Choroid plexus epithelial cell (primary cell): ENCODE data around the gene ARHGAP31.
A peak's percentile ranks its signal among the peaks of the same experiment; 100 is the strongest.

Experiments
- DNase-seq: peaks from one replicate; pipeline ENCODE4 v3.0.0-alpha.2; 2010; ENCODE audit warnings: low read depth
- H3K4me3 ChIP-seq: 2 replicates; pipeline ENCODE4 v1.5.1; 2011; ENCODE audit warnings: low read depth, mild to moderate bottlenecking, control low read depth, low read length, moderate library complexity
- TF ChIP-seq, protein P1 (sequence below): conservative IDR thresholded peaks from 2 replicates; pipeline ENCODE4 v1.5.1; 2011; ENCODE audit warnings: low read depth, mild to moderate bottlenecking, control low read depth, inconsistent platforms, low read length, moderate library complexity

The ARHGAP31 gene

DNA sequence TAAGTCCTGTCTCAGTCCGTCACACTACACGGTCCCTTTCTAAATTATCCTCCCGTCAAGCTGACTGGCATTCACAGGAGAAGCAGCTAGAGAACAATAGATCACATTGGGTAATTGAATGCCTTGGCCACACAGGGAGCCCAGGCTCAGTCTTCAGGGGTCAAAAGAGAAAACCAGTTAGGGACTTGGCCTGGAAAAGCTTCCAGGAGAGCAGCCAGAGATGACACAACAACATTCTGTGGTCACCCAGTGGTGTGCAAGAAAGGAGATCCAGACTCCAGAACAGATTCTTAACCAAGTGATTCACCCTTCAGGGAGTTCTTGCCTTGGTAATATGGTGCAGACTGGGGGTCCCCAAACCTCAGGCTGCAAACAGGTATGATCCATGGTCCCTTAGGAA lies 15.9 kb downstream of the ARHGAP31 start:
- TF ChIP-seq, protein P1, sequence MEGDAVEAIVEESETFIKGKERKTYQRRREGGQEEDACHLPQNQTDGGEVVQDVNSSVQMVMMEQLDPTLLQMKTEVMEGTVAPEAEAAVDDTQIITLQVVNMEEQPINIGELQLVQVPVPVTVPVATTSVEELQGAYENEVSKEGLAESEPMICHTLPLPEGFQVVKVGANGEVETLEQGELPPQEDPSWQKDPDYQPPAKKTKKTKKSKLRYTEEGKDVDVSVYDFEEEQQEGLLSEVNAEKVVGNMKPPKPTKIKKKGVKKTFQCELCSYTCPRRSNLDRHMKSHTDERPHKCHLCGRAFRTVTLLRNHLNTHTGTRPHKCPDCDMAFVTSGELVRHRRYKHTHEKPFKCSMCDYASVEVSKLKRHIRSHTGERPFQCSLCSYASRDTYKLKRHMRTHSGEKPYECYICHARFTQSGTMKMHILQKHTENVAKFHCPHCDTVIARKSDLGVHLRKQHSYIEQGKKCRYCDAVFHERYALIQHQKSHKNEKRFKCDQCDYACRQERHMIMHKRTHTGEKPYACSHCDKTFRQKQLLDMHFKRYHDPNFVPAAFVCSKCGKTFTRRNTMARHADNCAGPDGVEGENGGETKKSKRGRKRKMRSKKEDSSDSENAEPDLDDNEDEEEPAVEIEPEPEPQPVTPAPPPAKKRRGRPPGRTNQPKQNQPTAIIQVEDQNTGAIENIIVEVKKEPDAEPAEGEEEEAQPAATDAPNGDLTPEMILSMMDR: no peak
- no peak overlapping the region for H3K4me3 ChIP-seq
- peak; percentile 98 for DNase-seq

DNA sequence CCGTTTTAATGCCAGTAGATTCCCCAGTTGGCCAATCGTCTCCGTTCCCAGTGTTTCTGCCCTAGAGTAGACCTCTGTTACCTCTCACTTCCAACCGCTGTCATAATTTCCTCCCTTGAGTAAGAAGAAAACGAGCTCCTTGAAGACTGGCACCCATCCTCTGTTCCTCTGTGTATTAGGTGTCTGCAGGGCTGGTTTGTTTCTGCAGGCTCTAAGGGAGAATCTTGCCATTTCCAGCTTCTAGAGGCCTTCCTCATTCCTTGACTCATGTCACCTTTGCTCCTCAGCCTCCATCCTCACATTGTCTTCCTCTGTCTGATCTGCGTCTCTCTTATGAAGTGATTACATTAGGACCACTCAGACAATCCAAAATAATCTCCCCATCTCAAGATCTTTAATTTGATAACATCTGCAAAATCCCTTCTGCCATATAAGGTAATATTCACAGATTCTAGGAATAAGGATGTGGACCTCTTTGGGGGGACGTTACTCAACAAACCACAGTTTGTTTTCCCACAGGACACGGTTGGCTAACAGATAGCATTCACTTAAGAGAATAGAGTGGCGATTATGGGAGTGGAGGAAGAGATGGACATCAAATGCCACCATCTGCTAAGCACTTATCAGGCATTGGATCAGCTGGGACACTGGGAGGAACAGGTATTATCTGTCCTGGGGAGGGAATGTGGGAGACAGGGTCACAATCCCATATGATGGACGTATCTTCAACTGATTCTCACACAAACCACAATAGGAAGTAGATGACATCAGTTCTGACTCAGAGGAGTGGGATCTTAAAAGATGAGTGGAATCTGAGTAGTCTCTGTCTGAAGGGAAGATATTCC lies 17.1 kb downstream of the ARHGAP31 start:
- TF ChIP-seq, protein P1: no peak
- H3K4me3 ChIP-seq: no peak overlapping the region
- DNase-seq: peak; percentile 79

DNA sequence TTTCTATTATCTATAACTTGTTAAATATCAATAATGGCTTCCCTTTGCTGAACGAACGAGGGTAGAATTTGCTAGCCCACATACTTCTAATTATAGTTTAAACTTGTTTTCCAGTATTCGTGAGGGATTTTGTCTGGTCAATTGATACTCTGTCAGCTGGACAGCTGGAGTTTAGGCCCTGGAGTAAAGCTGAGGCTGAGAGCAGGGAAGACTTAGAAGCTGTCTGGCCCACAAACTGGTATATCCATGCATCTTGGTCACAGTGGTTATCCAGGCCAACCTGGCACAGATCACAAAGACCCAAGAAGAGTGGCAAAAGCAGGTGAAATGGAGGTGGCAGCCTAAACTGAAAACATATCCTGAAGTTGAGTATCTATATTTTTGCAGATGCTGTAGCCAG lies 19.3 kb downstream of the ARHGAP31 start:
- TF ChIP-seq, protein P1: no peak
- DNase-seq: no peak

DNA sequence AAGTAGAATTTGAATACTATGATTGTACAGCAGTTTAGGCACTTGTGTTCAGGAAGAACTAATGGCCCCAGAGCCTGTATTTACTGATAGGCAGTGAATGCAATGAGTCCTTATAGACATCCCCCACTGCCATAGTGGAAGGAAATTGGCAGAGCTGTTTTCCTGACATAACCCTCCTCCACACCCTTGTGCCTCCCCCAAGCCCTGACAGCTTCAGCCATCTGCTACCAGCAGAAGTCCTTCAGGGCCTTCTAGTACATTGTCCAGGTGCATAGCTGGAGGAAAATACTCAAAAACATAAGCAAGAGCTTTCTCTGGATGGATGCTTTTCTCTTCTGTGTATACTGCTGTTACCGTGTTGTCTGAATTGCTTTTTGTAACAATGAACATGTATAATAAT lies 20.6 kb downstream of the ARHGAP31 start:
- DNase-seq: no peak
- no peak overlapping the region for H3K4me3 ChIP-seq
- TF ChIP-seq, protein P1: no peak

More for the DNA sequence above, 19.3 kb downstream of the ARHGAP31 start:
- H3K4me3 ChIP-seq: no peak overlapping the region

DNA sequence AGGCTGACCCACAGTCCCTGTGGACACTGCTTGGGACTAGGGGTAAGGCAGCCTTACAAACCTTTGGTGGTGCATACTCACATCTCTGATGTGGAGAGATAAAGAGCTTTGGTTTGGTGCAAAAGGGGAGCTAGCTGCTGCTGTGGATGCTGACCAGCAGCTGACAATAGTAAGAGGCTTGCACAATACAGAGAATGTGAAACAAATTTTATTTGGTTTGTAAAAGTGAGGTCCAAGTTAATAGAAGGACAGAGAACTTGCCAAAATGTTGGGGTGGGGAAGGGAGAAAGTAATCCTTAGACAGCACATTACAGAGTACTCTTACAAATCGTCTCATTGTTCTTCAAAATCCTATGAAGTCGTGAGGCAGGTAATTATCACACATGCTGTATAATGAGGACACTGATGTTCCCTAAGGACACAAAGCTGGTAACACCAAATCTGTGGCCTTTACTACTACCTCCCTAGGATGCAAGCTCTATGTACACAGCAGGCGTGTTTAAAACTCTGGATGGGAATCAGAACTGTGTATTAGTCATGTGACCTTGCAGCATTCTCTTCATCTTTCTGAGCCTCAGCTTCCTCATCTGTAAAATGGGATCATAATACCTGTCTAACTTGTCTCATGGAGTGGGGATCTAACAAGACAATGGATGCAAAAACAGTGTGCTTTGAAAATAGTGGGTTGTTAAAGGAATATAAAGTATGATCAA lies 21.6 kb downstream of the ARHGAP31 start:
- DNase-seq: peak; percentile 40
- TF ChIP-seq, protein P1: no peak
- no peak overlapping the region for H3K4me3 ChIP-seq

DNA sequence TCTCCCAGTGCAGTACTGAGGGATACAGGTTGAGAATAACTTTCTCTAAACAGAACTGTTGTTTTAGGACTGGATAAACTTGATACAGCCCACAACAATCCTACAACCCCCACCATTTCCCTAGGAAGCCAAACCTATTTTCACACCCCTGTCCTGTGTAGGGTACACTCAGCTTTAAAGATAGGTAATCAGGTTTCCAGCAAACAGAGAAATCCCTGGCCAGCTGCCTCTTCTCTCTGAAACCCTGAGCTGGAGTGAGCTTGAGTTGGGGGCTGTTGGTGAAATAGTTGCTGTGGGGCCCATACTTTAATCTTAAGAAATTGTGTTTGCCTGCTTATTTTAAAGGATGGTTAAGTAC lies 22.1 kb downstream of the ARHGAP31 start:
- H3K4me3 ChIP-seq: no peak overlapping the region
- no peak for DNase-seq
- TF ChIP-seq, protein P1: no peak
